HG02885 (cell line): ENCODE data around the gene CDH15.
A peak's percentile ranks its signal among the peaks of the same experiment; 100 is the strongest.

ENCODE experiments used
- ATAC-seq: cut with Tn5 transposase; IDR thresholded peaks from one replicate; pipeline ENCODE4 v1.9.1; 2021; ENCODE audit warnings: mild to moderate bottlenecking; ENCODE audit not compliant: unreplicated experiment, poor library complexity

CDH15 gene

DNA sequence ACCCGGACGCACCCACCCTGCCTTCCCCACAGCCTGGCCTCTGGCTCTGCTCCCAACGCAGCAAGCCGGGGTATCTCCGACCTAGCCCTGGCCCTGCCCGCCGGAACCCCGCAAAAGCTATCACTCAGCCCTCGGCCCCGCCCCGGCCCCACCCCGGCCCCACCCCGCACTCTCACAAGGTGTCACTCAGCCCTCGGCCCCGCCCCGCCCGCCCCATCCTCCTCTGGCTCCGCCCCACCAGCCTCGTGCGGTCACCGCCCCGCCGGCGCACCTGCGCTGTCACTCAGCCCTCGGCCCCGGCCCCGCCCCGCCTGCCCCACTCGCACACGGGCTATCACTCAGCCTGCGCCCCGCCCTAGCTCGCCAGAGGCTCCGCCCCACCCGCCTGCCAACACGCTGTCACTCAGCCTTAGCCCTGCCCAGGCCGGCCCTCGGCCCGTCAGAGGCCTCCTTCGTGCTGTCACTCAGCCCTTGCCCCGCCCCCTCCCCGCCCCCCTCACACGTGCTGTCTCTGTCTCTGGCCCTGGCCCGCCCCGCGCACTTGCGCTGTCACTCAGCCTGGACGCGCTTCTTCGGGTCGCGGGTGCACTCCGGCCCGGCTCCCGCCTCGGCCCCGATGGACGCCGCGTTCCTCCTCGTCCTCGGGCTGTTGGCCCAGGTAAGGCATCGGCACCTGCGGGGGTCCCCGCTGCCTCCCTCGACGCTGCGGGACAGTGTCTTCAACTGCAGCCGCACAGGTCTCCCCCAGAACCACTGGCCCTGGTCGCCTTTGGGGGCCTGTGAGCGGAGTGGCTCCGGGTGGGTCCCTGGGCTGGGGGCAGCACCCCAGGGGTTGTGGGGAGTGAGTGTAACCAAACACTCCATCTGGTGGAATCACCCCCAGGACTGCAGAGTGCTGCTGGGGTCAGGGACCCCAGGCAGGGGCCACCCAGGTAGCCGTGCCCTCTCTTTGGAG lies at the start of gene CDH15:
TSS of gene CDH15 (plus strand) at position 533 of the 955 bp plus-strand sequence. CDS start at position 617, 84 bp downstream.
- ATAC-seq = peak; percentile 85

DNA sequence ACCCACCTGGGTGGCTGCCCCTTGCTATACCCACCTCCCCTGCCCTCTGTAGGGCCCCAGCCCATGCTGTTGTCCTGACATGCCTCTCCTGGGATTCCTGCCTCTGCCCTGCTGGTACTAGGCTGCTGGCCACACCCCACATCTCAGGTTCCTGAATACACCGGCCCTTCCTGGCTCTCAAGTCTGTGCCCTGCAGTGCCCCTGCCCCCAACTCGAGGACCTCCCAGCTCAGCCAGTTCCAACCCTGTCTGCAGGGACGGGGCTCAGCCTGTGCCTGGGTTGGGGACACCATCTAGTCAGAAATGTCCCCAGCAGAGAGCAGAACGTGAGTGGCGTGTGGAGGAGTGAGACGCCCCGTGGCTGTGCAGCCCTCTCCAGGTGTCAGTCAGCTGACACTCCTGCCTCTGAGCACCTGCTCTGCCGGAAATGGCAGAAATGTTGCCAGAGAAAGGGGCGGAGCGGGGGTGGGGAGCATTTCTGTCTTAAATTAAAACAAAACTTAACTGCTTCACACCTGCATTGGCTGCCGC lies 49.2 kb upstream of the CDH15 start:
- ATAC-seq = peak; percentile 37

DNA sequence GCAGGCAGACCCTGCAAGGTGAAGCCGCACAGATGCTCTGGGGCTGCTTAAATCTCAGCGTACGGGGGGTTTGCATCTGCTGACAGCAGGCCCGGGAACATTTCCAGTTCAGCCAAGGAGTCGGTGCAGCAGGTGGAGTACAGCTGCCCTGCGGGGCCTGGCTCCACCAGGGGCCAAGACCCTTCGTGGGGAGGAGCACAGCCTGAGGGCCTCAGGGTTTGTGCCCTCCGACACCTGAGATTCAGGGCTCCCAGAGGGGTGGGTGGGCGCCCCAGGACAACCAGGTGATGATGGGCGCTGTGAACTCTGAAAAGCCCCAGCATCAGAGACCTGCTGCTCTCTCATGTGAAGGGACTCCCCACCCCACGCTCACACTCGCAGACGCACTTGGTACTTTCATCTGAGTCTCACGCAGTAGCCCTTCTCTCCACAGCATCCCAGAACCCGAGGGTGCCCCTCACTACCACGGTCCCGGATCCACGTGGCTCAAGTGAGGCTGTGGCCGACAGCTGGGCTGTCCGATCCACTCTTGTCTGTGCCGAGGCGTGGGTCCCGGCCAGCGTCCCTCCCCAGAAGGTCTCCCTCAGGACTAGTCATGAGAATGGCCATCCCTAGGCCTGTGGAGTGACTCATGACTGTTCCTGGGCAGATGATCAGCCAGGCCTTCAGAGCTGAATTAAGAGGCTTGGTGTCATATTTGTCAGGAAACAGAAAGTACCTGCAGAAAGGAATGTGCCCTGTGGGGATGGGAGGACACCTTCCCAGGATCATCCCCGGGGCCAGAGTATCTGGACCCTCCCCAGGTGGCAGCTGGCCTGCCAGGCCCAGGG lies 48.3 kb upstream of the CDH15 start:
- ATAC-seq = no peak

- ATAC-seq = no peak
Observed at GRCh38 chr16:89123831-89124100, 47.8 kb upstream of the CDH15 start.

- ATAC-seq = no peak
Observed at GRCh38 chr16:89129378-89129777, 42.2 kb upstream of the CDH15 start.

- ATAC-seq = no peak
Observed at GRCh38 chr16:89130448-89130847, 41.1 kb upstream of the CDH15 start.

DNA sequence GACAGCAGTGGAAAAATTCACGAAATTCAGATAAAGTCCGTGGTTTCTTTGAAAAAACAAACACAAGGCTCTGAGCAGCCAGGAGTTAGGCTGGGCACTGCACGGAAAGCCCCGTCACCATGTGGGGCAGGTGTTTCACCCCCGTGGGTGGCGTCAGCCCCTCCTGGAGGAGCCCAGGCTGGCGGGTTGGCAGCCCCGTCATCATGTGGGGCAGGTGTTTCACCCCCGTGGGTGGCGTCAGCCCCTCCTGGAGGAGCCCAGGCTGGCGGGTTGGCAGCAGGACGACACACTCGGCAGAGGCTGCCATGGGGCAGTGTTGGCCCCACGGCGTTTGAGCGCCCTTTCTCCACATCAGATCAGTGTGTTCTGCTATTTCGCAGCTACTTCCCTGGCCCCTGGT lies 39.8 kb upstream of the CDH15 start:
- ATAC-seq = no peak

GRCh38 chr16:89132194-89133005 lies 39.1 kb upstream of the CDH15 start:
- no peak for ATAC-seq

GRCh38 chr16:89133457-89134127 lies 38.0 kb upstream of the CDH15 start:
- ATAC-seq = no peak

DNA sequence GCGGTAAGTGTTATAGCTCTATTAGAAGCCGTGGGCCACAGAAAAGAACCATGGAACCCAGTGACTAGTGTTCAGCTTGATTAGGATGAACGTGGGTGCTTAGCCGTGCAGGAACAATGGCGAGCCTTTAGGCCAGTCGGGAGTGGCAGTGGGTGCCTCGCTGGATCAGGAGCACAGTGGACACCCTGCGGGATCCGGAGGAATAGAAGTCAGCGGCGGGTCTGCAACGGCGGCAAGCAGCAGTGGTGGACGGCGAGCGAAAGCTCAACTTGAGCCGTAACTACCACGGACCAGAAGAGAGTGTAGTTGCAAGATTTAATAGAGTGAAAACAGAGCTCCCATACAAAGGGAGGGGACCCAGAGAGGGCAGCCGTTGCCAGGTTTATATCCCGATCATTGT lies 37.3 kb upstream of the CDH15 start:
- ATAC-seq = no peak

- ATAC-seq = no peak
Observed at GRCh38 chr16:89135166-89135565, 36.4 kb upstream of the CDH15 start.

- no peak for ATAC-seq
Observed at GRCh38 chr16:89135971-89136765, 35.4 kb upstream of the CDH15 start.

DNA sequence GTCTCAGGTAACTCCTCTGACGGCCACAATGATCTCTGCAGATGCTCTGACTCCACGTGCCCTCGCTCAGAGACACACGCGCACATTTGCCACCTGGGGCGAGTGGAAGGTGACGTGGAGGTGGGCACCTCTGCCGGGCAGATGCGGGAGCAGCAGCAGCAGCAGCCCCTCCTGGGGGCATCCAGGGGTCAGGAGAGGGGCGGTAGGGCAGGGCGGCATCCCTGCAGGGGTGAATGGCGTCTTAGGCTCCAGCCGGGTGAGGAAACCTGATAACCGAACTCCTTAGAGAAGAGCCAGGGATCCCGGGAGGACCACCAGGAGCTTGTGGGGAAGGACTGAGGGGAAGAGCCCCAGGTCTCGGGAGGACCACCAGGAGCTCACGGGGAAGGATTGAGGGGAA lies 34.6 kb upstream of the CDH15 start:
- no peak for ATAC-seq

- no peak for ATAC-seq
Observed at GRCh38 chr16:89137666-89138512, 33.7 kb upstream of the CDH15 start.

- ATAC-seq = no peak
Observed at GRCh38 chr16:89138513-89138795, 33.1 kb upstream of the CDH15 start.

DNA sequence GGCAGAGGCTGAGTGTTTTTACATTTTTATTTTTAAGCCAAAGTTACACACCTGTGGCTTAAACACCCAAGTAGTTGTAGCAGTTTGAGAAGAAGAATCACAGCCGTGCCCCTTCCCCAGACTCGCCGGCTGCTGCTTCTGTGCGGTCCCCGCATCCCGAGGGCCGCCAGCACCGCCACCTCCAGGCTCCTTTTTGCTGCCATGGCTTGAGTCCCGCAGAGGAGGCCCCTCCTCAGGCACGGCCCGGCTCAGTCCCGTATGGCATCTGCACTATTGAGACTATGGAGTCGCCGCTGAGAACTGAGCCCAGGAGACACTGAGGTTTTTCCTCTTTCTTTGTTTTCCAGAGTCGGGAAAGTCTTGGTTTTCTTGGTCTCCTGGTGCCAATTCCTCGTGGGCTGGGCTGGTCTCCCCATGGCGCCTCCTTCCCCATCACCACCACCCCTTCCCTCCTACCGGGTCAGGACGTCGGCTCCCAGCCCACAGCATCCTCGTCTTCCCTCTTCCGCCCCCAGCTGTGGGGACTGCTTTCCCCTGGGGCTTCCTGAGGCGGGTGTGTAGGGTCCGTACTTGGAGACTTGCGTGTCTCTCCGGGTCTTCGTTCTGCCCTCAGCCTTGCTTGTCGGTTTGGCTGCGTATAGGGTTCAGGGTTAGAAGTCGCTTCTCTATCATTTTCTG lies 32.6 kb upstream of the CDH15 start:
- ATAC-seq = no peak

- no peak for ATAC-seq
Observed at GRCh38 chr16:89139907-89140361, 31.6 kb upstream of the CDH15 start.

DNA sequence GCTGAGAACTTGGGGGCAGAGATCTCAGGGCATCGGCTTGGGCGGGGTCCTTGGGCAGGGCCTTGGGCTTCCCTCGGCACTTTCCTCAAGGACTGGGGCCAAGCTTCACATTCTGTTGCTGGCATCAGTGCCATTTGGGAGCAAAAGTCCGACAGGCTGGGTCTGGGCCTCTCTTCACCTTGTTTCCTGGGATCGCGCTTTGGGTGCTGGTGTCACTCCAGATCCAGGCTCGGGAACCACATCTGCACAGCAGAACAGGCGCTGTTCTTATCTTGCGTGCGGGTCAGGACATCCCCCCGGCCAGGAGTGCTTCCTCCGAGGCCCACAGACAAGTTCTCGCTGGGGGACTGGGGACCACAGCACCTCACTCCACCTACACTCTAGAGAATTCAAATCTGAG lies 31.1 kb upstream of the CDH15 start:
- ATAC-seq = no peak
